ENCODE measurements around the gene MPP2. TPM values are rescaled to one million over a fixed set of nuclear protein-coding genes. Genes with fewer than 3 reads are reported as not detected.

MPP2 gene
- total and polyA plus RNA-seq, 8 donors = 0.43 to 6.4 (median 1.8) TPM

GRCh38 chr17:43952724-43953666 lies 45.7 kb upstream of the MPP2 start:
- DNase-seq = peak in 1 of 2 donors; percentile 51
- H3K27me3 ChIP-seq = peaks cover 22 to 76% (median 40%) of the 10 kb centered on the region in 3 donors
- H3K36me3 ChIP-seq = no peaks in the 10 kb centered on the region
- no peaks in the 10 kb centered on the region for H3K9me3 ChIP-seq
- 8 to 17% (median 15%) methylated on average over 29 to 82 of the region's 82 CpGs for WGBS, 5 donors
- H3K4me1 ChIP-seq = peaks cover 9 to 14% (median 12%) of the 10 kb centered on the region in 4 donors
- no peak for TF ChIP-seq EP300 (IDR thresholded peaks at IDR 0.05)
- TF ChIP-seq CTCF (IDR thresholded peaks at IDR 0.05) = no peak
- TF ChIP-seq POLR2A (IDR thresholded peaks at IDR 0.05) = no peak
- no peak for TF ChIP-seq POLR2AphosphoS5 (IDR thresholded peaks at IDR 0.05)
- no peak overlapping the region for H3K27ac ChIP-seq
- intact Hi-C loops (cut with DNase I; ENCODE audit: low total_unique reads) = no loop called here
- peak overlapping the region in 1 of 4 donors; percentile 25 for H3K4me3 ChIP-seq

GRCh38 chr17:43952351-43952723 lies 45.0 kb upstream of the MPP2 start:
- intact Hi-C loops (cut with DNase I; ENCODE audit: low total_unique reads) = no loop called here
- Histone ChIP-seq H3K9me3 (no peaks in the 10 kb centered on the region), H3K27me3 (peaks cover 22 to 78% (median 40%) of the 10 kb centered on the region in 3 donors), H3K4me3 (peak overlapping the region in 1 of 4 donors; percentile 25), H3K36me3 (no peaks in the 10 kb centered on the region), H3K27ac (no peak overlapping the region), H3K4me1 (peaks cover 9 to 14% (median 12%) of the 10 kb centered on the region in 4 donors)
- peak in 1 of 2 donors; percentile 56 for DNase-seq
- 12 to 24% (median 15%) methylated on average over 12 to 19 of the region's 19 CpGs for WGBS, 5 donors
- TF ChIP-seq CTCF (IDR thresholded peaks at IDR 0.05) (no peak), POLR2A (IDR thresholded peaks at IDR 0.05) (no peak), POLR2AphosphoS5 (IDR thresholded peaks at IDR 0.05) (no peak), EP300 (IDR thresholded peaks at IDR 0.05) (no peak)

GRCh38 chr17:43951750-43952149 lies 44.4 kb upstream of the MPP2 start:
- Histone ChIP-seq H3K27ac (no peak overlapping the region), H3K4me3 (no peak overlapping the region), H3K36me3 (no peaks in the 10 kb centered on the region), H3K9me3 (no peaks in the 10 kb centered on the region), H3K27me3 (peaks cover 22 to 82% (median 40%) of the 10 kb centered on the region in 3 donors), H3K4me1 (peaks cover 9 to 14% (median 12%) of the 10 kb centered on the region in 4 donors)
- TF ChIP-seq POLR2A (IDR thresholded peaks at IDR 0.05) = no peak
- intact Hi-C loops (cut with DNase I; ENCODE audit: low total_unique reads) = no loop called here
- no peak for DNase-seq
- 76 to 90% (median 78%) methylated on average over 4 of the region's 4 CpGs for WGBS, 5 donors

- WGBS, 5 donors = 87 to 96% (median 90%) methylated on average over 2 of the region's 2 CpGs
- Histone ChIP-seq H3K4me1 (peaks cover 9 to 14% (median 12%) of the 10 kb centered on the region in 4 donors), H3K27ac (no peak overlapping the region), H3K9me3 (no peaks in the 10 kb centered on the region), H3K4me3 (no peak overlapping the region), H3K36me3 (no peaks in the 10 kb centered on the region), H3K27me3 (peaks cover 22 to 83% (median 40%) of the 10 kb centered on the region in 3 donors)
- intact Hi-C loops (cut with DNase I; ENCODE audit: low total_unique reads) = no loop called here
- no peak for TF ChIP-seq CTCF (IDR thresholded peaks at IDR 0.05)
- no peak for TF ChIP-seq EP300 (IDR thresholded peaks at IDR 0.05)
- no peak for TF ChIP-seq POLR2A (IDR thresholded peaks at IDR 0.05)
- no peak for TF ChIP-seq POLR2AphosphoS5 (IDR thresholded peaks at IDR 0.05)
- no peak for DNase-seq
Observed at GRCh38 chr17:43950554-43950953, 43.2 kb upstream of the MPP2 start.

Data from stomach (tissue), 9 donors.